Measurements from ENCODE around the gene BLOC1S3.

The BLOC1S3 gene

DNA sequence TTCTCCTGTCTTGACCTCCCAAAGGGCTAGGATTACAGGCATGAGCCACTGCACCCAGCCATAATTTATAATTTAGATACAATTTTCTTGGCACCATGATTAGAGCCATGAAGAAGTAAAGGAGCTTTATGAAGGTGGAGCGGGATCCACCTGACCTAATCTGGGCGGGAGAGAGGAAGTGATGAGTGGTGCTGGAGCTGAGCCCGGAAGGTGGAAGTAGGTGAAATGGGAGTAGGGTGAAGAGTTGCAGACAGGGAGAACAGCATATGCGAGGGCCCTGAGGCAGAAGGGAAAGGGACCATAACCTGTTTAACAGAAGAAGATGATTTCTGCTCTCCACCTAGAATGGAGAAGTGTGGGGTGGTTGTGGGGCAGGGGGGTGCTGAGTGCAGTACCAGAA lies 4.2 kb downstream of the BLOC1S3 start:
- no peak for DNase-seq (ENCODE audit: low read depth, low spot score)

- DNase-seq (ENCODE audit: low read depth, low spot score), result no peak
Observed at GRCh38 chr19:45184115-45184514, 5.5 kb downstream of the BLOC1S3 start.

DNA sequence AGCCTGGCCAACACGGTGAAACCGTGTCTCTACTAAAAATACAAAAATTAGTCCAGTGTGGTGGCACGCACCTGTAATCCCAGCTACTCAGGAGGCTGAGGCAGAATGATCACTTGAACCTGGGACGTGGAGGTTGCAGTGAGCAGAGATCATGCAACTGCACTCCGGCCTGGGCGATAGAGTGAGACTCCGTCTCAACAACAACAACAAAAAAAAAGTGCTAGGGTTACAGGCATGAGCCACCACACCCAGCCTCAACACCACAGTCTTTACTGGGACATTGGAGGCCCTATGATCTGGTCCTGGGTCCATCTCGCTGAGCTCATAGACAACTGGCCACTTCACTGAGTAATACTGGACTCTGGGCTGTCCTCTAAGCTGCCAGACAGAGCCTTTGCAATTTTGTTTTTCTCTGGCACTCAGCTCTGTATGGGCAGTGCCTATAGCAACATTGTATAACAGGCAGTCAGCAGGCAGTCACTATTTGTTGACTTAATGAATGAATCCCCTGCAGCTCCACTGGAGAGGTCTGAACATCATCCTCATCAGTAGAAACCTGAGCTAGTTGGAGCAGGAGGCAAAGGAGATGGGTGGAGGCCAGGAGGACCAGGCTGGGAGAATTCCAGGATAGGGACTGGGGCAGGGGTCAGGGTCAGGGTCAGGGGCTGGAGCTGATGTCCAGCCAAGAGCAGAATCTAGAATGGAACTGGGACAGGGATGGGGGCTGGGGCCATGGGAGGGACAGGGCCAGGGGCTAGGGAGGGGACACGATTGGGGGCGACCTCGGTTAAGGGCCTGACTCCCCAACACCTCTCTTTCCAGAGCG lies 8.1 kb downstream of the BLOC1S3 start:
- DNase-seq (ENCODE audit: low read depth, low spot score), result no peak

DNA sequence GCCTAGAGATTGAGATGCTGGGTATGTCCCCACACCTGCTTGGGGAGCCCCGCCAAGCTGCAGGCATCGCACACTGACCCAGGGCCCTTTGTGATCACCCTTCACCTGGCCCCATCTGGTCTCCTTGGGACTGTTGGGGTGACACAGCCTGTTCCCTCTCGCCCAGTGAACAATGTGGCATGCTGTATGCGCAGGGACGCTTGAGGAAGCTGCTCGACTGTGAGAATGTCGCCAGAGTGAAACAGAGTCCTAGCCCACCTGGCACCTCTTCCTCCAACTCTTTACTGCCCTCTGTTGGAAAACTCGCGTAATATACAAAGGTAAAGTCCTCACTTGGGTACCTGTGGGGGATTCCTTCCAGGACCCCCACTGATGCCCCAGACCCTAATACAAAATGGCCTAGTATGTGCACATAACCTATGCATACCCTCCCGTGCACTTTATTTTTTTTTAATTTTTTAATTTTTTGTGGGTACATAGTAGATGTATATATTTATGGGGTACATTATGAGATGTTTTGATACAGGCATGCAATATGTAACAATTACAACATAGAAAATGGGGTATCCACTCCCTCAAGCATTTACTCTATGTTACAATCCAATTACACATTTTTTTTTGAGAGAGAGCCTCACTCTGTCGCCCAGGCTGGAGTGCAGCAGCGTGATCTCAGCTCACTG lies 9.0 kb downstream of the BLOC1S3 start:
- DNase-seq (ENCODE audit: low read depth, low spot score), result no peak

DNA sequence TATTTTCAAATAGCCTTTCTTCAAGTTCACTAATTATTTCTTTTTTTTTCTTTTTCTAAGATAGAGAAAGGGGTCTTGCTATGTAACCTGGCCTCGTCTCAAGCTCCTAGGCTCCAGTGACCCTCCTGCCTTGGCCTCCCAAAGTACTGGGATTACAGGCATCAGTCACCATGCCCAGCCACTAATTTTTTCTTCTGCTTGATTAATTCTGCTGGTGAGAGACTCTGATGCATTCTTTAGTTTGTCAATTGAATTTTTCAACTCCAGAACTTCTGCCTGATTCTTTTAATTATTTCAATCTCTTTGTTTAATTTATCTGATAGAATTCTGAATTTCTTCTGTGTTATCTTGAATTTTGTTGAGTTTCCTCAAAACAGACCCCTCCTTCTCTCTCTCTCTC lies 11.4 kb downstream of the BLOC1S3 start:
- no peak for DNase-seq (ENCODE audit: low read depth, low spot score)

- no peak for DNase-seq (ENCODE audit: low read depth, low spot score)
Observed at GRCh38 chr19:45191375-45191774, 12.8 kb downstream of the BLOC1S3 start.

GRCh38 chr19:45195764-45196163 lies 17.2 kb downstream of the BLOC1S3 start:
- DNase-seq (ENCODE audit: low read depth, low spot score), result no peak

- DNase-seq (ENCODE audit: low read depth, low spot score), result no peak
Observed at GRCh38 chr19:45200568-45200967, 22.0 kb downstream of the BLOC1S3 start.

DNA sequence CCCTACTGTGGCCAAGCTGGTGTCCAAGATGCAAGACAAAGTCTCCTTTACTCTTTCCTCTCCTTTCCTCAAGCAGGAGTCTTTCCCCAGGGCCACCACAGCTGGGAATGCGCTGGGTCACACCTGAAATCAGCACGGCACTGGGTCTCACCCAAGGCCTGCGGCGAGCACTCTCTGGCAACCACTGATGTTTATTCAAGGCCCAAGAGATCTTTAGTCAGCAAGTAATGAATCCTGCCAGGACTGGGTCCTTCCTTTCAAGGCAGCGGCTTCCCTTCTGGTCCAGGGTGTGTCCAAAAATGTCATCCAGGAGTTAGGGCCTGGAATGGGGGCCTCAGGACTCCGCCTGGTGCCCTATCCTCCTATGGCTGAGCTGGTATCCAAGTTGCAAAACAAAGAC lies 24.1 kb downstream of the BLOC1S3 start:
- no peak for DNase-seq (ENCODE audit: low read depth, low spot score)

- no peak for DNase-seq (ENCODE audit: low read depth, low spot score)
Observed at GRCh38 chr19:45205810-45206209, 27.2 kb downstream of the BLOC1S3 start.

- DNase-seq (ENCODE audit: low read depth, low spot score), result no peak
Observed at GRCh38 chr19:45206328-45206727, 27.7 kb downstream of the BLOC1S3 start.

- no peak for DNase-seq (ENCODE audit: low read depth, low spot score)
Observed at GRCh38 chr19:45211751-45212381, 33.3 kb downstream of the BLOC1S3 start.

DNA sequence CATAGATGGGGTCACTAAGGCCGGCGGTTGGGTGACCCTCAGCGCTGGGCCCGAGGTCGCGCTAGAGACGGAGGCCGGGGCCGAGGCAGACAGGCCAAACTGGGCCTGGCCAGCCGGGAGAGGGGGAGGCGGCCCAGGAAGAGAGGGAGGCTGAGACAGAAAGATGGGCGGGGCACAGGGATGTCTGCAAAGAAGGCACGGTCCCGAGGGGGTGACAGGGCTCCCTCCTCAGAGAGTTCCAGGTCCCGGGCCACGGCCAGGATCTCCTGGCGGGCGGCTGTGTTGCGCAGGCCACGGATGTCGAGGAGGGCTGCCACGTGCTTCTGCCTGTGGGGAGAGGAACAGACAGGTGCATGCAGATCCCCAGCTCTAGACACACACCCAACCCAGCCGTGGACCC lies 34.4 kb downstream of the BLOC1S3 start:
- no peak for DNase-seq (ENCODE audit: low read depth, low spot score)

GRCh38 chr19:45215391-45216191 lies 37.0 kb downstream of the BLOC1S3 start:
- DNase-seq (ENCODE audit: low read depth, low spot score), result no peak

GRCh38 chr19:45216667-45217066 lies 38.1 kb downstream of the BLOC1S3 start:
- no peak for DNase-seq (ENCODE audit: low read depth, low spot score)

- no peak for DNase-seq (ENCODE audit: low read depth, low spot score)
Observed at GRCh38 chr19:45217193-45217956, 38.8 kb downstream of the BLOC1S3 start.

- no peak for DNase-seq (ENCODE audit: low read depth, low spot score)
Observed at GRCh38 chr19:45217957-45218334, 39.4 kb downstream of the BLOC1S3 start.

GRCh38 chr19:45218426-45218825 lies 39.8 kb downstream of the BLOC1S3 start:
- no peak for DNase-seq (ENCODE audit: low read depth, low spot score)

DNA sequence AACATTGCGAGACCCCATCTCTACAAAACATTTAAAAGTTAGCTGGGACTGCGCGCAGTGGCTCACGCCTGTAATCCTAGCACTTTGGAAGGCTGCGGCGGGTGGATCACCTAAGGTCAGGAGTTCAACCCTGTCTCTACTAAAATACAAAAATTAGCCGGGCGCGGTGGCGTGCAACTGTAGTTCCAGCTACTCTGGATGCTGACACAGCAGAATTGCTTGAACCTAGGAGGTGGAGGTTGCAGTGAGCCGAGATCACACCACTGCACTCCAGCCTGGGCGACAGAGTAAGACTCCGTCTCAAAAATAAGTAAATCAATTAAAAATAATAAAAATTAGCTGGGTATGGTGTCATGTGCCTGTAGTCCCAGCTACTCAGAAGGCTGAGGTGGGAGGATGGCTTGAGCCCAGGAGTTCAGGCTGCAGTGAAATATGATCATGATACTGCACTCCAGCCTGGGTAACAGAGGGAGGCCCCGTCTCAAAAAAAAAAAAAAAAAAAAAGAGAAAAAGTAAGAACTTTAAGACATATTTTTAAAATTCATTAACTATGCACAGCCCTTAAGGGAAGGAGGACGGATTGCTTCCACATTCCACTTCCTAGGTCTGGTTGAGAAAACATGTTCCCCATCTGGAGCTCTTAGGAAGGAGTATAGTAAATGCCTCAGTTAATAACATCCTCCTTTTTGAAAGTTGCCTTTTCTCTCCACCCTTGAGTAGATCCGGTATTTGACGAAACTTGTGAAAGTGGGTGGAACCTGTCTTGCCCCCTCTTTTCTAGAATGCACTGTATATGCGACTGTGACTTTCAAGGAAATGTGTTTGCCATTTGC lies 40.5 kb downstream of the BLOC1S3 start:
- DNase-seq (ENCODE audit: low read depth, low spot score), result no peak

GRCh38 chr19:45222724-45223123 lies 44.1 kb downstream of the BLOC1S3 start:
- no peak for DNase-seq (ENCODE audit: low read depth, low spot score)

Measured in activated naive CD8-positive, alpha-beta T cell treated with anti-CD3 and anti-CD28 coated beads, Interleukin-2, amount 50 U/mL, for 16 hours (primary cell).